ENCODE results near the gene ATAD3B.
"Not testable (repeated sequence)": the region's sequence is repeated elsewhere in the genome, so short reads cannot be mapped to it uniquely, and the experiment has no call there.

Gene ATAD3B

DNA sequence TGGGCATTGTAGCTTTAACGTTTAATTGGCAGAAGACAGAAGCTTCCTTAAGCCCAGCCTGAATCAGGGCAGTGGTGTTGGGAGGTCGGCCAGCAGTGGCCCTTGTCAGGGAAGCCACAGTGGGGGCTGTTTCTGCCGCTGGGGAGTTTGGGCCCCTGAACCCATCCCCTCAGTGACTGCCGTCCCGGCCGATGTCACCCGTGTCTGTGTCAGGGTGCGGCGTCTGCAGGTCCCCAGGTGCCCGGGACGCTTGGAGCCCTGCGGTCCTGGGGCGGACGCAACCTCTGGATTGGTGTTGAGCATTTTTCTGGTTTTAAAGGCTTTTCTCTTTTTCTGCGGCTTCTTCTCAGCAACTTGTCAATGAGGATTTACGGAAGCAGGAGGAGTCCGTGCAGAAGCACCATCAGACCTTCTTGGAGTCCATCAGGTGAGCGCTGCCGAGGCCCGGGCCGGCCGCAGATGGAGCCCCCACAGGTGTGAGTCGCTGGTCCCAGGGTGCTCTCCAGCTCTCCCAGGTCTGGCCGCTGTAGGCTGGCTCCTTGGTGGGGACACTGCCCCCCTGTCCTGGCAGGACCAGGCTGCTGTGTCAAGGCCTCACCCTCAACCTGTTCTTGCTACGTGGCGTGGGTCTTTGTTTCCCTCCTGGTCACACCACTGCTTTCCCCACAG is 19.7 kb upstream of the ATAD3B start:
- no peak for DNase-seq (ENCODE audit: low read depth in 2 of 2)

DNA sequence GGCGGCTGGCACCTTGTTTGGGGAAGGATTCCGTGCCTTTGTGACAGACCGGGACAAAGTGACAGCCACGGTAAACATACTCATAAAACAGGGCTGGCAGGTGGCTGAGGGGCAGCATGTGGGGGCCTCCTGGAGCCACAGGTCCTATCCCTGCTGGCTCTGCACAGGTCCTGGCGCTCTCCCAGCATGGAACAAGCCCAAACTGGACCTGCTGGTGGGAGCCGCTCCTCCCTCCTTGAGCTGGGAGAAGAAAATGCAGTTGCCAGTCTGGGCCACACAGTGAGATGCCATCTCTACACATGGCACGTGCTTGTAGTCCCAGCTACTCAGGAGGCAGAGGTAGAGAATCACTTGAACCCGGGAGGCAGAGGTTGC is 19.2 kb upstream of the ATAD3B start:
- DNase-seq (ENCODE audit: low read depth in 2 of 2) = not testable (repeated sequence)

DNA sequence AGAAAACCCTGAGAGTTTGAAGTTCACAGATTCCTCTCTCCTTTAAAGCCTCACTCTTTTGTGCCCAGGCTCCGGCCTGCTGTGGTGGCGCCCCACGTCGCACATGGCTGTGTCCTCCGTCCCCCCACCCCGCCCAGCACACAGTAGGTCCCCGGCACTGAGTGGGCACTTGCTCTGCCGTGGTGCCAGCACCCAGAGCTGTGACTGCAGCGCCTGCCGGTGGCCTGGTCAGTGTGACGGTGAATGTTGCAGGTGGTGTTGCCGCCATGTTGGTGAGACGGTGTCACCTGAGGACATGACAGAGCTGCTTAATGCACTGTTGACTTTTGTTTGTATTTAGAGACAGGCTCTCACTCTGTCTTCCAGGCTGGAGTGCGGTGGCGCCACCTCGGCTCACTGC is 18.7 kb upstream of the ATAD3B start:
- no peak for DNase-seq (ENCODE audit: low read depth in 2 of 2)

DNA sequence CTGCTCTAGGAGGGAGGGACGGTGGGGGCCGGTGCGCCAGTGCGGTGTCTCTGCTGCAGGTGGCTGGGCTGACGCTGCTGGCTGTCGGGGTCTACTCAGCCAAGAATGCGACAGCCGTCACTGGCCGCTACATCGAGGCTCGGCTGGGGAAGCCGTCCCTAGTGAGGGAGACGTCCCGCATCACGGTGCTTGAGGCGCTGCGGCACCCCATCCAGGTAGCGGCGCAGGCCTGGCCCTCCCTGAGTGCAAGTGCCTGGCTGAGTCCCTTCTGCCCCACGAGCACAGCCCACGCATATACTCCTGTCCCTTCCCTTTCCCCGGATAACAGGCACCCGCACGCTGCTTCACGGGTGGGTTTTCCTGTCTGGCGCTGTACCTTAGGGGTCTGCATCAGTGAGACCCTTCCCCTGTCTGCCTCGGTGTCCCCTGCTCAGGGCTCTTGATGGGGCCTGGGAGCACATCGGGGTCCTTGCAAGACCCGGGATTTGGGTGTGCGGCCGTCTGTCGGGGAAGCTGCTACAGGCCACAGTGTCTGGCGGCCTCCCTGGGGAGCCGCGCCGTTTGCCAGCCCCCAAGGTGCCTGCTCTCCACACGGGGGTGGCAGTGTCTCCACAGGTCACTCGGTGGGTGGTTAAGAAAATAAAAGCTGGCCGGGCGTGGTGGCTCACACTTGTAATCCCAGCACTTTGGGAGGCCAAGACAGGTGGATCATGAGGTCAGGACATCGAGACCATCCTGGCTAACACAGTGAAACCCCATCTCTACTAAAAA is 17.1 kb upstream of the ATAD3B start:
- not testable (repeated sequence) for DNase-seq (ENCODE audit: low read depth in 2 of 2)

DNA sequence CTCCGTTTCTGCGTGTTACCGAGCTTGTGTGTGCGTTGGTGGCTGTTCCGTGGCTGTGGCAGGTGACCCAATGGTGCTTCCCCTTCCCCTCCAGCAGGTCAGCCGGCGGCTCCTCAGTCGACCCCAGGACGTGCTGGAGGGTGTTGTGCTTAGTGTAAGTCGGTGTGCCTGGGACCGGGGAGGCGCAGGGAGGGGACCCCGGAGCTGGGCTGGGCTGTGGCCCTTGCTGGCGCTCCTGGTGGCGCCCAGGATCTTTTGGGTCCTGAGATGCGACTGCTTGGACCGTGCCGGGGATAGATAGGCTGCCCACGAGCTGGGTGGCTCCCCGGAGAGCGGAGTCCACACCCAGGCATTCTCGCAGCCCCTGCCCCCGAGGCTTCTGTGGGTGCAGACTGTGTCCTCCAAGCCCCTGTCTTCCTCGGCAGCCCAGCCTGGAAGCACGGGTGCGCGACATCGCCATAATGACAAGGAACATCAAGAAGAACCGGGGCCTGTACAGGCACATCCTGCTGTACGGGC is 16.1 kb upstream of the ATAD3B start:
- DNase-seq (ENCODE audit: low read depth in 2 of 2) = no peak

DNA sequence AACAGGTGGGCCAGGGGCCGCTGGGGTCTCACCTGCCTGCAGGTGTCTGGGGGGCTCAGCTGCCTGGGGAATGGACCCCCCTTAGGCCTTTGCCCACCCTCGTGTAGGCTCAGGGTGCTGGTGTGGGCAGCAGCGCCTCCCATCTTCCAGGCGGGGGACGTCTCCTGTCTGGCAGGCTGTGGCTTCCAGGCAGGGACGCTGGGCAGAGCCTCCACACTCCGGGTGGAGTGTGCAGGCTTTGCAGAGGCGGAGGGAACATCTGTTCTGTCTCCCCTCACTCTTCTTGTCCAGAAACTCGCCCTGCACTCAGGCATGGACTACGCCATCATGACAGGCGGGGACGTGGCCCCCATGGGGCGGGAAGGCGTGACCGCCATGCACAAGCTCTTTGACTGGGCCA is 15.6 kb upstream of the ATAD3B start:
- not testable (repeated sequence) for DNase-seq (ENCODE audit: low read depth in 2 of 2)

DNA sequence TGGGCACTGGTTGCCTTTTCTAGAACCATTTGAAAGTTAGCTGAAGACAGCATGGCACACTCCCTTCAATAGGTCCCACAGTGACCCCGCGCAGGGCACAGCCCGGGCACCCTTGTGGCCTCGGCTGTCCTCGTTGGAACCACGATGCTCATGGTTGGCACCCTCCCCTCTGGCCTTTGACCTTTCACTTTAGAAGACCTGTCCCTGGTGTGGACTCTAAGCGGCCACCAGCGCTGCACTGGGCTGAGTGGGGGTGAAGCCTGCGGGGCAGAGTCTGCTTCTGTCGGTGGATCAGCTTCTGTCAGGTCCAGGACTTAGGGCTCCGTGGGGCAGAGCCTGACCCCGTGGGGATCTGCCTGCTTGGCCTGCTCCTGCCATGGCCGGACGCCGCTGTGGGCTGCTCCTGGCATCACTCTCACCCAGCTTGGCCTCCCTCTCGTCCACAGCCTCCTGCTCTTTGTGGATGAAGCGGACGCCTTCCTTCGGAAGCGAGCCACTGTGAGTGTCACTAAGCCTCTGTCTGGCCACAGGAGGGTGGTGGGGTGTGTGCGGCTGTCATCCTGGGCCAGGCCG is 14.8 kb upstream of the ATAD3B start:
- not testable (repeated sequence) for DNase-seq (ENCODE audit: low read depth in 2 of 2)

DNA sequence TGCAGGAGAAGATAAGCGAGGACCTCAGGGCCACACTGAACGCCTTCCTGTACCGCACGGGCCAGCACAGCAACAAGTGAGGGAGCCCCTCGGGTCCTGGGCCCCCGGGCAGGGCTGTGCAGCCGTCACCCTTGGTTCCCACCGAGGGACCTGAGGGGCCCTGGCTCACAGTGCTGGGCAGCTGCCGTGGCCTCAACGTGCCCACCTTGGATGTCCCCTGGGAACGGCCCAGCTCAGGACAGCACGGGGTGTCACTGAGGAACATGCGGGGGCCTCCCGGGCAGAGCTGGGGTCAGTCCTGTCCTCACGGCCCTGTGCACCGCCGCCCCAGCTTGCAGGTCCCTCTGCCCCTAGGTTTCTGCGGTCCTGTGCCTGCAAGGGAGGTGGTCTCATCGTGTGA is 12.4 kb upstream of the ATAD3B start:
- DNase-seq (ENCODE audit: low read depth in 2 of 2) = not testable (repeated sequence)

DNA sequence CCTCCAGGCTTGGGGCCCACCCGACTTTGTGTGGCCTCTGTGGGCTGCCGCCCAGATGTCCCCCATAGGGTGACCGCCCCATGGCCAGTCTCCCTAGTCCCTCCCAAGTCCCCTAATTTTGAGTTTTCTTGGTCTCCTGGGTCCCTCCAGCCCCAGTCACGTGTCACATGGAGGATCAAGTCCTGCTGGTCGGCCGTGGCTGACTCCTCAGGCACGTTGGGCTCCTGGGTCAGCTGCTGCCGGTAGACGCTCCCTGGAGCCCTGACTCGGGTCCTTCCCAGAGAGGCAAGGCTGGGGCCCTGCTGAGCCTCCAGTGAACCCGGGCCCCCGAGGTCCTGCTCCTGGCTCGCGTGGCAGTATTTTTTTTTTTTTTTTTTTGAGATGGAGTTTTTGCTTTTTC is 11.9 kb upstream of the ATAD3B start:
- DNase-seq (ENCODE audit: low read depth in 2 of 2) = not testable (repeated sequence)

DNA sequence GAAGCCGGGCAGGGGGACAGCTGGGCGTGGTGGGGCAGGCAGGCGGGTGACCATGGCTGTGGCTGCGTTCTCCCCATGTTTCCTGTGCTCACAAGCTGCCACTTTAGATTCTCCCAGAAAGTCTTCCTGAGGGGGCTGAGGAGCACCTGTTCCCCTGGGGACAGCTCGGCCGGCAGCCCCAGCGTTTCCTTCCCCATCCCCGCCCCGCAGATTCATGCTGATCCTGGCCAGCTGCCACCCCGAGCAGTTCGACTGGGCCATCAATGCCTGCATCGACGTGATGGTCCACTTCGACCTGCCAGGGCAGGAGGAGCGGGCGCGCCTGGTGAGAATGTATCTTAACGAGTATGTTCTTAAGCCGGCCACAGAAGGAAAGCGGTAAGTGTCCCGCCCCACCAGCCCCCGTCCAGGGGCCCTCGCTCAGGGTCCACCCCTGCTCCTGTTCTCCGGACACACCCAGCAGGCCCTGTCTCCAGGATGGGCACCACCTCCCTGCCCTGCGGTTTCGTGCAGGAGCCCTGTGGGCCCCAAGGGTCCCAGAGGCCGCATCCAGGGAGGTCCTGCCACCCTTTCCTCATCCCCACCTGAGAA is 10.9 kb upstream of the ATAD3B start:
- DNase-seq (ENCODE audit: low read depth in 2 of 2) = no peak

DNA sequence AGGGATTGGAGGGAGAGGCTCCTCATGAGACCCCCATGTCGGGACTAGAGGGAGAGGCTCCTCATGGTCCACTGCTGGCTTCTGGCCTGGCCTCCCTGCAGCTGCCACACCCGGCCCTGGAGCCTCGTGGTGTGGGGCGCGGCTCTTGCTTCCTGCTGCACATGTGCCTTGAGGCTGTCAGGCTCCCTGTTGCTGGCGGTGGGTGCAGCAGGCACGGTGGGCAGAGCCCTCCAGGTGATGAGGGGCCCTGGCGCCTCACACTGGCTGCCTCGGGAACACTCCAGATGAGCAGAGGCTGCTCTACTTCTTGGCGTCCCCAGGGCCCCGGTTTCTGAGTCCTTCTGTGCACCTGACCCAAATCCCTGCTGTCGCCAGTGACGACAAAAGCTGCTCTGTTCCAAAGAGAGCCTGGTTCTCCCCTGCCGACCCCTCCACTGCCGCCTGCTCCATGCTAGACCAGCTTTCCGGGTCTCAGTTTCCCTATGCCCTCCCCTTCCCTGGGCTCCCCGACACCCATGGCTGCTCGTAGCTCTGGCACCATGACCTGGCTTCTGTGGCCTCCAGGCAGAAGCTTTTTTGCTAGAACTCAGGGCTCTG is 9.7 kb upstream of the ATAD3B start:
- no peak for DNase-seq (ENCODE audit: low read depth in 2 of 2)

DNA sequence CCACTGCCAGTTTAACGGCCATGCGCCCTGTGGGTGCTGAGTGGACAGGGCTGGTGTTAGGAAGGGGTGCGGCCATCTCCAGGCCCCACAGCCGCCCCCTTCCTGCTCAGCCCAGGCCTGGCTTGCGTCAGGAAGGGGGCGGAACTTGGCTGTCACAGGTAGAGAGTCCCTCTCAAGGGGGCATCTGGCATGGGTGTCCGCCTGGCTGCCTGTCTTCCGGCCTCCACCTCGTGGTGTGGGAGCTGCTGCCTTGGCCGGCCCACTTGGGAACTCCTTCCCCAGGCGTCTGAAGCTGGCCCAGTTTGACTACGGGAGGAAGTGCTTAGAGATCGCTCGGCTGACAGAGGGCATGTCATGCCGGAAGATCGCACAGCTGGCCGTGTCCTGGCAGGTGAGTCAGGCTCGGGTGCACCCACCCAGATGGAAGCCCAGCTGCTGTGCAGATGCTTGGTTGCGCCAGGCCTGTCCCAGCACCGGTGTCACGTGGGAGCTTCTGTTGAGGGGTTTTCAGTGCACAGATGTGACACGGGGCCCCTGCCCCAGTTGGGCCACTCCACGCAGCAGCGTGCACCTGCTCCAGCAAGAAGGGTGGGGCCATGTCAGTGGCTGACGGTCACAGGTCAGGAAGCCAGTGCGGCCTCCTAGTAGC is 9.1 kb upstream of the ATAD3B start:
- DNase-seq (ENCODE audit: low read depth in 2 of 2) = no peak

DNA sequence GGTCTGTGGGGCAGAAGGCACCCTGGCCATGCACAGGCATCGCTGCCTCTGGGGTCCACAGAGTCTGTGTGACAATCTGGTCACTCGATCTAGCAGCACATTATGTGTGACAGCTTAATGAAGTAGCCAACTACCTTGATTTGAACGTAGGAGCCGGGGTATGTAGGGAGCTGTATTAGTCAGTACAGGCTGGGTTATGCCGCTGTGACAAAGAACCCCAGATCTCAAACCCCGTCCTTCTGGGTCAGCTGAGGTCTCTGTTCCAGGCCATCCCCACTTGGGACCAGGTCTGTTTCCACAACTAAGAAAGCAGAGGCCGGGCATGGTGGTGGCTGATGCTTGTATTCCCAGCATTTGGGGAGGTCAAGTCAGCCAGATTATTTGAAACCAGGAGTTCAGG is 8.3 kb upstream of the ATAD3B start:
- no peak for DNase-seq (ENCODE audit: low read depth in 2 of 2)

DNA sequence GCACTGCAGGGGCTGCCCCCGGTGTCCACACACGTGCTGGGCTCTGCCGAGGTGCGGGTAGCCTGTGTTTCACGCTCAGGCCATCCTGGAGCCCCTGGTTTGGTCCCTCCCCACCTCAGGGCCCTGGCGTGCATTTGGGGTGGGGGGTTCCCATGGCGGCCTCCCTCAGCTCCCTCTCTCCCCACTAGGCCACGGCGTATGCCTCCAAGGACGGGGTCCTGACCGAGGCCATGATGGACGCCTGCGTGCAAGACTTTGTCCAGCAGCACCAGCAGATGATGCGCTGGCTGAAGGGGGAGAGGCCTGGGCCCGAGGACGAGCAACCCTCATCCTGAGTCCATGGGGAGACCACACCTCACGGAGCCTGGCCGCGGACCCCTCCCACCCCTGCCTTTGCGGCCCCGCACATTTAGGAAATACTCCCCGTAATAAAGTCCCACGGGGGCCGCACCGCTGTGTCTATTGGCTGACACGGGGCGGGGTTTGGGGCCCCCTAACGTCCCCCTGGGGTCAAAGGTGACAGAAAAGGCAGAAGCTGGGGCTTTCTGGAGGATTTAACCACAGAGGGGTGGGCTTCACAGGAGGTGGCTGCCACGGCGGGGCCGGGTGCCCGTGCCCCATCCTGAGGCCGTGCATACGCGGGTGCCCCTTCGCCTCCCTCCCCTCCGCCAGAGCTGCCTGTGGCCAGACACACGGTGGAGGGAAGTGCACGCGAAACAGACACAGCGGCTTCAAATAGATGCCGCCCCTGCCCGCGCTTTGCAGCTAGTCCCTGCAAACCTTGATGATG is 3.2 kb upstream of the ATAD3B start:
- not testable (repeated sequence) for DNase-seq (ENCODE audit: low read depth in 2 of 2)

DNA sequence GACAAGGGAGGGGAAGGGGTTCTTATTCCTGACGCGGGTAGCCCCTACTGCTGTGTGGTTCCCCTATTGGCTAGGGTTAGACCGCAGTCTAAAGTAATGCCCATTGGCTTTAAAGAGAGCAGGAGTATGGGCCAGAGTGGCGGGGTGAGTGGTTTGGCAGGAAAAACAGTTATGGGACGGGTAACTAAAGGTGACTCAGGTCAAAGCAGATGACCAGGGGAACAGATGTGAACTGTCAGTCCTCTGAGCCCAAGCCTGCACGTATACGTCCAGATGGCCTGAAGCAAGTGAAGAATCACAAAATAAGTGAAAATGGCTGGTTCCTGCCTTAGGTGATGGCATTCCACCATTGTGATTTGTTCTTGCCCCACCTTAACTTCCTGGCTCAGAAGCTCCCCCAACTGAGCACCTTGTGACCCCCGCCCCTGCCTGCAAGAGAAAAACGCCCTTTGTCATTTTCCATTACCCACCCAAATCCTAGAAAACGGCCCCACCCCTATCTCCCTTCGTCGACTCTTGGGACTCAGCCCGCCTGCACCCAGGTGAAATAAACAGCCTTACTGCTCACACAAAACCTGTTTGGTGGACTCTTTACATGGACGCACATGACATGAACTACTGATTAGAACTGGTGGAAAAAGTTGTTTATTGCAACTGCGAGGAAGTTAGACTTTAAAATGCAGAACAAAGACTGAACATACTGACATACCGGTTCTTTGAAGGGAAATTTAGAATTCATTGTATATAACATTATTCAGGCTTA is 758 bp upstream of the ATAD3B start:
- no peak for DNase-seq (ENCODE audit: low read depth in 2 of 2)

DNA sequence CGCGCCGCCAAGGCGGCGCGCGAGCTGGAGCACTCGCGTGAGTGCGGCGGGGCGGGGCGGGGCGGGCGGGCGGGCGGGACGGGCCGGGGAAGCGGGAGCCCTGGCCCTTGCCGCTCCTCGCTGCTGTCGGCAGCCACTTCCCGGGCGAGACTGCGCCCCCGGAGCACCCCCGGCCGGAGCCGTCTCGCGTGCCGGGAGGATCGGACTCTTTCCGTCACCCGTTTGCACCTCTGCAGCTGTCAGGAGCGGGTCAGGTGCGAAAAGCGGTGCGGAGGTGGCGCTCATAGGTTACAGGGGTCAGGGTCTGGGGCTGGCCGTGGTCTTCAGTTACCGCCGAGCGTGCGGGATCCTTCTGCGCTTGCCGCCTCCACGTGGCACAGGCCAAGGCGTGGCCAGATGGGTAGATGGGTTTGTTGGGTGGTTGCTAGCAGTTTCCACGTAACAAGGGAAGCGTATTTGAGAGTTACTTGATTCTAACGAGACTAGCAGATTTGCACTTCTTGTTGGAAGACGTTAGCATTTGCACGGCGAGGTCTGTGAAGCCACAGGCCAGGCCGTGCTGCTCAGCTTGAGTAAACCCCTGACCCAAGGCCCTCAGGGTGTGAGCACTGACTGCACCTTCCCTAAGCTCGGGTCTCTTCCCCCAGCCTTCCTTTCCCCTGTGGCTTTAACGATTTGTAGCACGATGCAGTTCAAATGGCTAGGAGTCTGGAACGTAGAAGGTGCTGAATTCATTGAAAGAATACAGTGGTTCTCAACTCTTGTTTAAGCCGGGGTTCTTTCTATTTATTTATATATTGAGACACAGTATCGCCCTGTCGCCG is 700 bp downstream of the ATAD3B start:
- not testable (repeated sequence) for DNase-seq (ENCODE audit: low read depth in 2 of 2)

DNA sequence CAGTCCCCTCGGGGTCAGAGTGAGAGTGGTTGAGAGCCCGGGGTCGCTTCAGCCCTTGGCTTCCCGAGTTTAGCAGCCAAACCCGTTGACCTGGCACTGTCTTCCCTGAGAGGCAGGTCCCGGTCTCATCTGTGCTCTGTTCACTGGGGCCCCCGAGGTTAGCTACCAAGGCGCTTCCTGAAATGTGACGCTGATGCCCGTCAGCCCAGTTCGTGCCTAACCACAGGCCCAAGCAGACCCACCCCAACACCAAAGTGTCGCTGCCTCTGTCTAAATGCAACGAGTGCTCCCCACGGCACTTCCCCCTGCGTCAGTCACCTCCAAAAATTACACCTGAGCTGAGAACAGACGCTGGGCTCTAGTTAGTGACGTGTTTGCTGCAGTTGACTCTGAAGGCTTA is 4.4 kb downstream of the ATAD3B start:
- DNase-seq (ENCODE audit: low read depth in 2 of 2) = not testable (repeated sequence)

DNA sequence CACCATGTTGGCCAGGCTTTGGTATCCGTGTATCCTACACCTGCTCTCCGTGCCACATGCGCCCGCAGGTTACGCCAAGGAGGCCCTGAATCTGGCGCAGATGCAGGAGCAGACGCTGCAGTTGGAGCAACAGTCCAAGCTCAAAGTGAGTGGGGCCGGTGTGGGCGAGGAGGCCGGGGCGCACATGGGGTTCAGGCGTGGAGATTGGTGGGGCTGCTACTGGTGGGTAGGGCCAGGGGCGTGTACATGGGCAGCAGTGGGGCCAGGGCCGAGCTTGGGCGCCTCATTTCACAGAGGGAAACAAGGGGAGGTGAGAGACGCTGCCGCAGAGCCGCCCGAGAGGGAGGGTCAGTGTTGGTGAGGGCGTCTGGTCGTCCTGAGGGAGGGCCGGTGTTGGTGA is 5.6 kb downstream of the ATAD3B start:
- no peak for DNase-seq (ENCODE audit: low read depth in 2 of 2)
